ENCODE data around the gene UNC79. TPM values are rescaled to one million over a fixed set of nuclear protein-coding genes. Genes with fewer than 3 reads are reported as not detected.

The UNC79 gene
- total RNA-seq, 1 experiment from 2014 or later: not detected

DNA sequence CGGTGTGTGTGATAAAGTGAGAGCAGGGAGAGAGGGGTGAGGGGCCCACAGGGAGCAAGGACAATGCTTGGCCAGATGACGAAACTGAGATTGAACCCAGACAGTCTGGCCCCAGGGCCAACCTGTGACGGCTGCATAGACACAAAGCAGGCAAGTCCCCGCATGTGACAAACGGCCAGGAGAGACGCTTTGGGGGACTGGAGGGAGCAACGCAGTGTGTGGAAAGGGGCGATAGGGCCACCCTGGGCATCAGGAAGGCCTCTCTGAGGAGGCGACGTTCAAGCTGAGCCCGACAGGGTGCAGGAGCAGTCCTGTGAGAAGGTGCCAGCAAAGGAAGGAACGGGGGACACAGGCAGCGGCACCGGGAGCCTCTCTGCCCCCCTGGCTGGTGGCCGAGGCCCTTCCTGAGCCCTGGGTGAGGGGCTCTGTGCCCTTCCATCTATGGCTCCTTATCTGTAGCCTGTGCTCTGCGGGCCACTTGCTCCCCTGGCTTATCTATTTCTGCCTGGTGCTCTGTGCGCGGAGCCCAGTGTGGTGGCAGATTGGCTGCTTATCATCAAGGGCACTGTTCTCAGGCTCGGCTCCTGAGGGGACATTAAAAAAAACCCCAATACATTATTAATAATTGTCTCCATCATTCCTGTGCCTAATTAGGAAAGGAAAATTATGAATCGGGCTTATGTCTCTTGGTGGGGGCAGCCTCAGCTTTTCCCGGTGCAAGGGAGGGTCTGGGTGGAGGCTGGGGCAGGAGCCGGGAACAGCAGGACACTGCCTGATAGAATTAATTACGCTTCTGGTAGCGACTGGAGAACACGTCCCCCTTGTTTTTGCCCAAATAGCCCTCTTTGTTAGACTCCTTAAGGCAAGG, 317.7 kb downstream of the UNC79 start:
- no peak for DNase-seq (ENCODE audit: low read depth)

DNA sequence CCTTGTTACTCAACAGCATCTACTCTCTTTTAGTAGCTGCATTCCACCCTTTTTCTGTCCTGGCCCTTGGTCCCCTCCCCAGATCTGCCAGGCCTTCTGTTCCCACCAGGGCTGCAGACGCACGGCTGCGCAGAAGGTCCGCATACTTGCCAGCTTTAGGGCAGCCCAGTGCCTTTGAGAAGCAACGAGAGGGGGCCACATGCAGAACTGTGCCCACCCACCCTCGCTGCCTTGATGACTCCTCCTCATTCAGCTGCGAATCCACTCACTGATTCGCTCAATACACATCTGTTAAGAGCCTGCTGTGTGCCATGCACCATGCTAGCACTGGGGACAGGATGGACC, 318.3 kb downstream of the UNC79 start:
- DNase-seq (ENCODE audit: low read depth): no peak

DNA sequence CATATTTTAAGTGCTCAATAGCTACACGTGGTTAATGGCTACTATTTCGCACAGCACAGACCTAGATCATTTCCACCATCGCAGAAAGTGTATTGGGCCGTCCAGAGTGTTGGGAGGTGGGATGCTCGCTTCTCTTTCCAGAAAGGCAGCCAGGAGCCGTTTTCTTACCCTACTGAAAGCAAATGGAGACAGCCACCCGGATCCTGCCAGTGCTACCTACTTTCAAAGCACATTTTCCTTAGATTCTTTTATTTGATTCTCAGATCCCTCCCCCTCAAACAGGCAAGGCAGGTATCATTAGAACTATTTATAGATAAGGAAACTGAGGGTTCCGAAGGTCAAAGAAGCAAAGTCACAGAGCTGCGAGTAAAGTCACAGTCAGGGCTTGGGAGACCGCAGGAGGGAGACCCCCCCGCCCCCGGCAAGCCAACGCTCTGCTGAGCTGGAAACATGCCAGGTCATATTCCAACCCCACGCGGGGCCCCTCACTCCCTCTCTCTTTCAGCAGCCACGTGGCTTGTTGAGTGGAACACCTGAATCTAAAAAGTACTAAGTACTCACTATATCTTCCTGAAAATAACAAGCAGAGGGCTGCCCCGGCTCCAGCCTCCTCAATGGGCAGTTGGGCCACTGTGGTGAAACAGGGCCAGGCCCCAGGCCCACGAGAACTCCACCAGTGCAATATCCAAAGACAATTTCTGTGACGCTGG, 321.4 kb downstream of the UNC79 start:
- no peak for DNase-seq (ENCODE audit: low read depth)

DNA sequence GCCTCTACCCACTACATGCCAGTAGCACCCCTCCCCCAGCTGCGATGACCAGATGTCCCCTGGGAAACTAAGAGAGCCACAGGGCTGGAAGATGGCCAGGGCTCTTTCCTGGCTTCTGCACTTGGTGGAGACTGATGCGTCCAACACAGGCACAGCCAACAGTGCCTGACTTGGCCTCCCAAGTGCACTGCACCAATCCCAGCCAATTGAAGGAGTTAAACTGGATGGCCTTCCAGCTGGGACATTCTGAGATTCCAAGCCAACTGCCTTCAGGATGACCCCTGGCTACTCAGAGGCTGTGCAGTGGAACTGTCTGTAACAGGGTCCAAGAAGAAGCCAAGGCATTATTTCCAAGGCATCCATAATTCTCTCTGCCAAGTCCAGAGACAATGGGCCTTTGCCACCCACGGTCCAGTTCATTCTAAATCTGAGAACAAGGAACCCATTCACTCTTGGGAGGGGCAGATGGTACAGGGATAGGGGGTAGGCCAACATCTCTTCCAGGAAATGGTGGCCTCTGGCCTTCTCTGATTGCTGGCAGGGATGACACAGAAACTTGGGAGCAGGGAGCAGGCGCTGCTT, 322.3 kb downstream of the UNC79 start:
- DNase-seq (ENCODE audit: low read depth): no peak

DNA sequence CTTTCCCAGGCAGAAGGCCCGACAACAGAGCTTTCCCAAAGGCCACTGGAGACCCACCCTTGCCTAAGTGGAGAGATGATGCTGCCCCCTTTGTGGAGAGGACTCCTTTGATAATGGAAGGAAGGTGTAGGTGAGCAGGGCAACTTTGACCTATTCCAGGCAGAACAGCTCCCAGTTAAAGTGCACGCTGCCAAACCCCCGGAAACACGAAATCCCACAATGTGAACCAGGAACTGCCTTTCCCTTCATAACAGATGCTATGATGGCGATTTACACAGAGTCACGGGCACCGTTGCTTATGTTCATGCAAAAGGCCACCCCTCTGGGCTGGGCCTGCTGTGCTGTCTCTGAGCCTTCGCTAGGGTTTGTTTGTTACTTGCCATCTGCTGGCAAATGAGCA, 322.9 kb downstream of the UNC79 start:
- no peak for DNase-seq (ENCODE audit: low read depth)

DNA sequence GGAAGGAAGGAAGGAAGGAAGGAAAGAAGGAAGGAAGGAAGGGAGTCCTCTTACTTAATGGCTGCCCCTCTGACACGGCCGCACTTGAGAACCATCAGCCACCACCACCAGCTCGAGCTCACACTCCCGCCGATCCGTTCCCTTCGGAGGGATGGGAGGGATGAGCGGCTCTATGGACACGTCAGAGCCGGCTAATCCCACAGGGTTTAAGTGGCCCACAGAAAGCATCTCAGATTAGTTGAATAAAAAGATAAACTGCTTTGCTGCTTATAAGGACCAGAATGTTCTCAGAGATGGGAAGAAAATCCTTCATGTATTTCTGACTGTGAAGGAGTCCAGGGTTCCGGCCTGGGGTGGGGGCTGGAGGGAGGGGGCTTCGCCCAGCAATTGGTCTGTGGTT, 326.5 kb downstream of the UNC79 start:
- DNase-seq (ENCODE audit: low read depth): no peak

Other genes with a start within 250 kb of the UNC79 start
- gene MOAP1, start 246.0 kb upstream of the UNC79 start, total RNA-seq (2014; rRNA removed; shearing (Covaris generic)): 9.8 and 10.9 TPM in 2 replicates
- 8.2 and 11.6 TPM in 2 replicates for gene LYSET, start 245.6 kb upstream of the UNC79 start, total RNA-seq (2014; rRNA removed; shearing (Covaris generic))
- 11.4 and 23.5 TPM in 2 replicates for gene GON7, start 223.9 kb upstream of the UNC79 start, total RNA-seq (2014; rRNA removed; shearing (Covaris generic))
- gene UBR7, start 223.7 kb upstream of the UNC79 start, total RNA-seq (2014; rRNA removed; shearing (Covaris generic)): 29.7 and 48.2 TPM in 2 replicates
- gene BTBD7, start 97.9 kb upstream of the UNC79 start, total RNA-seq (2014; rRNA removed; shearing (Covaris generic)): 8.2 and 9.4 TPM in 2 replicates
- gene COX8C, start 83.8 kb upstream of the UNC79 start, total RNA-seq (2014; rRNA removed; shearing (Covaris generic)): not detected in 2 replicates